Breast epithelium (tissue), 3 donors: ENCODE data around the gene GPR157.

Experiments used
- CTCF ChIP-seq, 3 donors: fragments of 450-650 bp; IDR thresholded peaks; one replicate each; pipeline ENCODE4 v1.5.1; 2016 to 2017; ENCODE audit warnings: antibody characterized with exemption in 3 of 3, mild to moderate bottlenecking in 3 of 3, moderate library complexity in 3 of 3
- POLR2A ChIP-seq: fragments of 450-650 bp; IDR thresholded peaks from one replicate; pipeline ENCODE4 v1.6.1; 2016; ENCODE audit warnings: antibody characterized with exemption, mild to moderate bottlenecking, moderate library complexity
- POLR2AphosphoS5 ChIP-seq, 3 donors: sonication (generic); formaldehyde crosslinking; IDR thresholded peaks; one replicate each; pipeline ENCODE4 v1.6.1; 2017; ENCODE audit warnings: antibody characterized with exemption in 3 of 3

- TF ChIP-seq POLR2AphosphoS5 (IDR thresholded peaks at IDR 0.05) = no peak
- TF ChIP-seq POLR2A = no peak
- TF ChIP-seq CTCF (IDR thresholded peaks at IDR 0.05) = no peak
Observed at GRCh38 chr1:9086045-9086444, 42.9 kb downstream of the GPR157 start.
